SH-SY5Y (cell line): ENCODE results near the gene PPP1R12C.

Experiments
- GATA2 ChIP-seq: IDR thresholded peaks from 2 replicates; pipeline ENCODE4 v1.6.1; 2011; ENCODE audit warnings: mild to moderate bottlenecking, low read depth, low read length
- GATA3 ChIP-seq: IDR thresholded peaks from 2 replicates; pipeline ENCODE4 v1.6.1; 2011; ENCODE audit warnings: low read depth, mild to moderate bottlenecking, low read length, moderate library complexity

DNA sequence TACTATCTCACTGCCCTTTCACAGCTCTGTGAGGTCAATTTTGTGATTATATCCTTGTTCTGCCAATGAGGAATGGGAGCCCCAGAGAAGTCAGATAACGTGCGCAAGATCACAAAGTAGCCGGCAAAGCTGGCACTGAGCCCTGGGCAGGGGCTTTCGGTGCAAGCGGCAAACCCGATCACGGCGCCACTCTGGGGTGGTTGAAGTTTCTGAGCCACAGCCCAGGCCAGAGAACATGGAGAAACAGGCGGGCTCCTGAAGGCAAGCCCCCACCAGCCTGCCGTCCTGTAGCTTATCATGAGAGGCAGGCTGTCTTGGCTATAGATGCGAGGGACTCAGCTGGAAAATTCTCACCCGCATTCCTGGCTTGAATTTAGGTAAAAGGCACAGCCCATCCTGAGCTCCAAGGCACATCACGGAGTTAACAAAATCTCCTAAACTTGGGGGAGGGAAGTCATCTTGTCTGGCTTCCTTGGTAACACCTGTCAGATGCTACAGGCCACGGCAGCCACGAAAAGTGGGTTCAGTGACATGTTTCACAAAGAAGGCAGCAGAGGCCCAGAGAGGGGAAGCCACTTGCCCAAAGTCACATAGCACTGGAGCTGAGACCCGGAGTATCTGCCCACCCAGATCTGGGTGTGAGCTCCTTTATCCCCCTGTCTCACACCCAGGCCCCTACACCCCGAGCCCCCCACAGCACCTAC lies 19.1 kb upstream of the PPP1R12C start:
- TF ChIP-seq GATA2 (no peak), GATA3 (no peak)
